Spleen (tissue), 11 donors: Measurements from ENCODE around the gene EHMT1. TPM values are rescaled to one million over a fixed set of nuclear protein-coding genes. Genes with fewer than 3 reads are reported as not detected.

Source experiments
- DNase-seq: peaks from one replicate; pipeline ENCODE4 v3.0.0-alpha.2; 2020
- H3K27ac ChIP-seq, 8 donors: fragments of 200-600 bp; sonication (generic) in 7 of 8; 1 replicate in 4 of 8; 2 replicates in 4 of 8; pipeline versions ENCODE4 v1.5.0 to v1.8.0; 2016 to 2021; ENCODE audit warnings: inconsistent platforms in 4 of 8, mild to moderate bottlenecking in 4 of 8, moderate library complexity in 1 of 8
- H3K27me3 ChIP-seq, 7 donors: fragments of 200-600 bp; sonication (generic) in 6 of 7; replicated peaks in 1 of 7; 1 replicate in 4 of 7; 2 replicates in 3 of 7; pipeline versions ENCODE4 v1.5.0 to v1.8.0; 2016 to 2021; ENCODE audit warnings: inconsistent platforms in 3 of 7, mild to moderate bottlenecking in 1 of 7
- H3K36me3 ChIP-seq, 6 donors: fragments of 200-600 bp; sonication (generic) in 5 of 6; 1 replicate in 4 of 6; 2 replicates in 2 of 6; pipeline versions ENCODE4 v1.5.0 to v1.8.0; 2016 to 2021; ENCODE audit warnings: inconsistent platforms in 2 of 6
- H3K4me1 ChIP-seq, 6 donors: fragments of 200-600 bp; sonication (generic) in 5 of 6; 1 replicate in 3 of 6; 2 replicates in 3 of 6; pipeline versions ENCODE4 v1.5.0 to v1.8.0; 2016 to 2021; ENCODE audit warnings: inconsistent platforms in 3 of 6
- H3K4me3 ChIP-seq, 8 donors: fragments of 200-600 bp; sonication (generic) in 7 of 8; 1 replicate in 4 of 8; 2 replicates in 4 of 8; pipeline versions ENCODE4 v1.5.0 to v1.8.0; 2016 to 2021; ENCODE audit warnings: inconsistent platforms in 4 of 8, mild to moderate bottlenecking in 4 of 8, moderate library complexity in 2 of 8
- H3K9me3 ChIP-seq, 8 donors: fragments of 200-600 bp; sonication (generic) in 7 of 8; 1 replicate in 4 of 8; 2 replicates in 4 of 8; pipeline versions ENCODE4 v1.5.0 to v1.8.0; 2016 to 2021; ENCODE audit warnings: inconsistent platforms in 4 of 8
- CTCF ChIP-seq, 11 experiments: fragments of 200-600 bp in 7 of 11; fragments of 450-650 bp in 4 of 11; sonication (generic) in 4 of 11; IDR thresholded peaks in 8 of 11; conservative IDR thresholded peaks in 3 of 11; 1 replicate in 7 of 11; 2 replicates in 4 of 11; pipeline versions ENCODE4 v1.4.0 to v1.8.0; 2016 to 2021; ENCODE audit warnings: antibody characterized with exemption in 11 of 11, inconsistent platforms in 4 of 11, mild to moderate bottlenecking in 1 of 11
- POLR2A ChIP-seq, 3 donors: fragments of 450-650 bp; IDR thresholded peaks; one replicate each; pipeline ENCODE4 v1.5.1; 2017; ENCODE audit warnings: antibody characterized with exemption in 3 of 3, mild to moderate bottlenecking in 1 of 3
- POLR2AphosphoS5 ChIP-seq, 3 donors: sonication (generic); formaldehyde crosslinking; IDR thresholded peaks; one replicate each; pipeline ENCODE4 v1.5.1; 2017; ENCODE audit warnings: antibody characterized with exemption in 3 of 3
- whole genome bisulfite sequencing, 5 donors: extraction: QIAGEN DNeasy Blood & Tissue Kit in 3 of 5; methylation state at CpG; one replicate each; pipeline versions ENCODE4 v1.1.5 to v1.1.7; 2013 to 2018; 5-methylcytosine and 5-hydroxymethylcytosine counted together
- intact Hi-C: fragments of 100-400 bp; cut with DNase I; formaldehyde crosslinking; loops from one replicate; pipeline ENCODE4 v1.15.0; 2023; ENCODE audit warnings: low total_unique reads
- polyA plus RNA-seq, 3 donors: library from polyadenylated mRNA; stranded (reverse); fragments of 200-250 nt; gene quantifications; one replicate each; pipeline ENCODE4 v1.2.1, GENCODE V29; 2013
- total RNA-seq, 7 donors: library from RNA; depleted of rRNA in 3 of 7; stranded (reverse); fragments of >200 nt in 3 of 7; fragmentation: NEBNext Ultra II Directional in 4 of 7; extraction: Animal tissue kit (Norgen Biotek cat#: 25700) in 4 of 7; gene quantifications; one replicate each; pipeline versions ENCODE4 v1.1.0 to v1.2.1, GENCODE V29; 2016 to 2021
- donor health status: healthy with polysubstance abuse.
- donor health status: DM: no; HTN: no; CAD: no; lungs with moderate emphysema.
- donor health status: DM: no; HTN: no; CAD: no.
- donor health status: Bipolar disorder and iron deficiency.
- donor health status: healthy.
- donor health status: DM: no; HTN: no; CAD: no.
- donor health status: DM: yes; HTN: yes; CAD: no.

EHMT1 gene
- total and polyA plus RNA-seq, 10 donors, result 35.5 to 163 (median 122) TPM

- H3K36me3 ChIP-seq, result peaks cover 0 to 100% (median 89%) of the 10 kb centered on the region in 6 donors
- H3K9me3 ChIP-seq, result no peaks in the 10 kb centered on the region
- DNase-seq, result no peak
- H3K4me3 ChIP-seq, result no peak overlapping the region
- intact Hi-C loops, result no loop called here
- H3K27me3 ChIP-seq, result no peaks in the 10 kb centered on the region
- WGBS, 5 donors, result 83 to 94% (median 90%) methylated on average over 8 to 9 of the region's 9 CpGs
- H3K27ac ChIP-seq, result no peak overlapping the region
- H3K4me1 ChIP-seq, result no peaks in the 10 kb centered on the region
- no peak for TF ChIP-seq POLR2AphosphoS5 (IDR thresholded peaks at IDR 0.05)
- TF ChIP-seq POLR2A (IDR thresholded peaks at IDR 0.05), result no peak
- TF ChIP-seq CTCF (IDR thresholded peaks at IDR 0.05 in 8 of 11, conservative IDR thresholded peaks at IDR 0.05 in 3 of 11), result no peak
Observed at GRCh38 chr9:137795156-137795666, 176.4 kb downstream of the EHMT1 start.

- no peak for DNase-seq
- TF ChIP-seq POLR2A (IDR thresholded peaks at IDR 0.05) (no peak), POLR2AphosphoS5 (IDR thresholded peaks at IDR 0.05) (no peak), CTCF (IDR thresholded peaks at IDR 0.05 in 8 of 11, conservative IDR thresholded peaks at IDR 0.05 in 3 of 11) (no peak)
- WGBS, 5 donors, result 93 to 97% (median 94%) methylated on average over 19 of the region's 19 CpGs
- intact Hi-C loops, result no loop called here
- H3K36me3 ChIP-seq, result peaks cover 0 to 100% (median 89%) of the 10 kb centered on the region in 6 donors
- H3K4me1 ChIP-seq, result no peaks in the 10 kb centered on the region
- no peak overlapping the region for H3K27ac ChIP-seq
- no peaks in the 10 kb centered on the region for H3K9me3 ChIP-seq
- no peak overlapping the region for H3K4me3 ChIP-seq
- H3K27me3 ChIP-seq, result no peaks in the 10 kb centered on the region
Observed at GRCh38 chr9:137797206-137798120, 178.7 kb downstream of the EHMT1 start.

GRCh38 chr9:137798142-137798541 lies 179.3 kb downstream of the EHMT1 start:
- TF ChIP-seq POLR2A (IDR thresholded peaks at IDR 0.05), result no peak
- TF ChIP-seq CTCF (IDR thresholded peaks at IDR 0.05 in 8 of 11, conservative IDR thresholded peaks at IDR 0.05 in 3 of 11), result no peak
- TF ChIP-seq POLR2AphosphoS5 (IDR thresholded peaks at IDR 0.05), result no peak
- DNase-seq, result no peak
- H3K36me3 ChIP-seq, result peaks cover 0 to 100% (median 89%) of the 10 kb centered on the region in 6 donors

More at GRCh38 chr9:137798142-137798541, 179.3 kb downstream of the EHMT1 start:
- intact Hi-C loops, result no loop called here
- no peak overlapping the region for H3K27ac ChIP-seq
- no peaks in the 10 kb centered on the region for H3K9me3 ChIP-seq
- H3K4me1 ChIP-seq, result no peaks in the 10 kb centered on the region
- WGBS, 5 donors, result 95 to 99% (median 96%) methylated on average over 9 of the region's 9 CpGs
- no peaks in the 10 kb centered on the region for H3K27me3 ChIP-seq
- no peak overlapping the region for H3K4me3 ChIP-seq
